H1 (cell line): ENCODE data around the gene ABHD6. TPM values are rescaled to one million over a fixed set of nuclear protein-coding genes. Genes with fewer than 3 reads are reported as not detected.

Experiments
- CTCF ChIA-PET: fragments of 300-600 bp; sonication (Branson Sonifier 250); formaldehyde crosslinking; loops from one replicate; lab custom pipeline; 2021; ENCODE audit not compliant: partially characterized antibody; lab: Charles Lee
- POLR2A ChIA-PET: fragments of 300-600 bp; sonication (Branson Sonifier 250); formaldehyde crosslinking; loops from one replicate; lab custom pipeline; 2021; ENCODE audit warnings: inconsistent platforms; ENCODE audit not compliant: partially characterized antibody; lab: Charles Lee
- DNase-seq, 2 experiments: peaks; one replicate each; pipeline versions ENCODE4 v3.0.0 to v3.0.0-alpha.2; 2010 to 2022; ENCODE audit warnings: low spot score in 2 of 2, low read depth in 1 of 2, mixed read lengths in 1 of 2
- FAIRE-seq: peaks from 2 replicates; lab custom pipeline; 2011; peaks lifted over from hg19 to GRCh38; lab: Jason Lieb, UNC
- H2AFZ ChIP-seq: 2 replicates; pipeline ENCODE4 v1.8.1; 2012; ENCODE audit warnings: low read length, inconsistent platforms
- H2AK5ac ChIP-seq: 2 replicates; pipeline ENCODE4 v1.6.1; 2013; ENCODE audit warnings: low read depth, low read length
- H2BK120ac ChIP-seq: replicated peaks from 2 replicates; pipeline ENCODE3; 2013; ENCODE audit warnings: low read depth, low read length, inconsistent platforms
- H2BK12ac ChIP-seq: 2 replicates; pipeline ENCODE4 v1.6.1; 2013; ENCODE audit warnings: low read depth, low read length
- H2BK15ac ChIP-seq: 2 replicates; pipeline ENCODE4 v1.6.1; 2013; ENCODE audit warnings: low read length
- H2BK20ac ChIP-seq: 2 replicates; pipeline ENCODE4 v1.6.1; 2013; ENCODE audit warnings: low read length
- H2BK5ac ChIP-seq: 2 replicates; pipeline ENCODE4 v1.6.1; 2013; ENCODE audit warnings: low read depth, low read length
- H3K14ac ChIP-seq: 2 replicates; pipeline ENCODE4 v1.6.1; 2013; ENCODE audit warnings: inconsistent platforms; ENCODE audit not compliant: insufficient read length
- H3K18ac ChIP-seq: 2 replicates; pipeline ENCODE4 v1.6.1; 2013; ENCODE audit warnings: low read length; ENCODE audit errors: extremely low read depth
- H3K23ac ChIP-seq: 2 replicates; pipeline ENCODE4 v1.6.1; 2013; ENCODE audit warnings: inconsistent platforms; ENCODE audit not compliant: insufficient read length
- H3K23me2 ChIP-seq: 2 replicates; pipeline ENCODE4 v1.6.1; 2013; ENCODE audit warnings: low read depth, low read length
- H3K27ac ChIP-seq: 2 replicates; pipeline ENCODE4 v1.6.1; 2011; ENCODE audit warnings: low read depth, low read length, inconsistent platforms
- H3K27me3 ChIP-seq, 4 experiments: replicated peaks in 1 of 4; 1 replicate in 1 of 4; 2 replicates in 3 of 4; pipeline versions ENCODE4 v1.6.1 to v1.8.1; 2011 to 2013; ENCODE audit warnings: low read length in 3 of 4, mild to moderate bottlenecking in 3 of 4, inconsistent platforms in 2 of 4, mixed read lengths in 2 of 4, moderate library complexity in 1 of 4; ENCODE audit not compliant: control insufficient read depth in 3 of 4, insufficient read depth in 3 of 4; ENCODE audit errors: extremely low read depth in 1 of 4
- H3K36me3 ChIP-seq, 4 experiments: 2 replicates each; pipeline versions ENCODE4 v1.6.1 to v1.8.1; 2011 to 2013; ENCODE audit warnings: mild to moderate bottlenecking in 4 of 4, low read length in 3 of 4, moderate library complexity in 2 of 4, control low read depth in 1 of 4, inconsistent platforms in 1 of 4; ENCODE audit not compliant: insufficient read depth in 4 of 4, control insufficient read depth in 2 of 4
- H3K4ac ChIP-seq: replicated peaks from 2 replicates; pipeline ENCODE3; 2013; ENCODE audit warnings: low read length, low read depth, mixed read lengths, inconsistent platforms; ENCODE audit not compliant: insufficient read length
- H3K4me1 ChIP-seq, 4 experiments: replicated peaks in 1 of 4; 1 replicate in 1 of 4; 2 replicates in 3 of 4; pipeline versions ENCODE4 v1.6.1 to v1.8.1; 2011 to 2013; ENCODE audit warnings: low read length in 3 of 4, inconsistent platforms in 2 of 4, mixed read lengths in 1 of 4; ENCODE audit not compliant: insufficient read depth in 4 of 4, control insufficient read depth in 3 of 4
- H3K4me2 ChIP-seq, 2 experiments: 2 replicates each; pipeline versions ENCODE4 v1.6.1 to v1.8.1; 2011 to 2013; ENCODE audit warnings: low read depth in 2 of 2, low read length in 2 of 2, control low read depth in 1 of 2, inconsistent platforms in 1 of 2, mild to moderate bottlenecking in 1 of 2; ENCODE audit not compliant: insufficient read depth in 1 of 2
- H3K4me3 ChIP-seq, 4 experiments: fragments of 200-600, 300-600 bp in 1 of 4; sonication (generic), shearing (Covaris generic), sonication (Bioruptor Twin) in 1 of 4; 2 replicates each; pipeline versions ENCODE4 v1.5.1 to v1.8.1; 2011 to 2016; ENCODE audit warnings: low read length in 4 of 4, low read depth in 3 of 4, control low read depth in 2 of 4, inconsistent platforms in 2 of 4, mild to moderate bottlenecking in 2 of 4, mixed read lengths in 1 of 4, moderate library complexity in 1 of 4; ENCODE audit not compliant: insufficient read depth in 2 of 4; ENCODE audit errors: extremely low read depth in 1 of 4
- H3K56ac ChIP-seq: replicated peaks from 2 replicates; pipeline ENCODE3; 2013; ENCODE audit warnings: low read depth, mild to moderate bottlenecking, mixed read lengths, low read length, inconsistent platforms; ENCODE audit not compliant: insufficient read length
- H3K79me1 ChIP-seq: 2 replicates; pipeline ENCODE4 v1.6.1; 2013; ENCODE audit warnings: low read depth, low read length, control low read depth
- H3K79me2 ChIP-seq, 2 experiments: 2 replicates each; pipeline versions ENCODE4 v1.6.1 to v1.8.1; 2012 to 2013; ENCODE audit warnings: low read length in 2 of 2, mild to moderate bottlenecking in 2 of 2, inconsistent platforms in 1 of 2; ENCODE audit not compliant: insufficient read depth in 2 of 2, control insufficient read depth in 1 of 2
- H3K9ac ChIP-seq, 4 experiments: replicated peaks in 1 of 4; 1 replicate in 1 of 4; 2 replicates in 3 of 4; pipeline versions ENCODE4 v1.6.1 to v1.8.1; 2011 to 2013; ENCODE audit warnings: low read depth in 3 of 4, low read length in 3 of 4, control low read depth in 2 of 4, mild to moderate bottlenecking in 2 of 4, moderate library complexity in 2 of 4, inconsistent platforms in 1 of 4; ENCODE audit errors: extremely low read depth in 1 of 4
- H3K9me3 ChIP-seq, 2 experiments: 2 replicates each; pipeline versions ENCODE4 v1.6.1 to v1.8.1; 2012 to 2013; ENCODE audit warnings: mild to moderate bottlenecking in 2 of 2, moderate library complexity in 2 of 2, control low read depth in 1 of 2, inconsistent platforms in 1 of 2, low read depth in 1 of 2, low read length in 1 of 2, mixed read lengths in 1 of 2; ENCODE audit not compliant: insufficient read depth in 2 of 2
- H4K20me1 ChIP-seq, 2 experiments: replicated peaks in 1 of 2; 2 replicates each; pipeline versions ENCODE3 to v1.8.1; 2011 to 2013; ENCODE audit warnings: inconsistent platforms in 2 of 2, low read length in 2 of 2, mild to moderate bottlenecking in 1 of 2; ENCODE audit not compliant: insufficient read depth in 2 of 2, control insufficient read depth in 1 of 2
- H4K5ac ChIP-seq: 2 replicates; pipeline ENCODE4 v1.6.1; 2013; ENCODE audit warnings: low read length, low read depth, mixed read lengths, inconsistent platforms; ENCODE audit not compliant: insufficient read length
- H4K8ac ChIP-seq: 2 replicates; pipeline ENCODE4 v1.8.0; 2013; ENCODE audit warnings: mild to moderate bottlenecking, moderate library complexity, low read length, inconsistent platforms; ENCODE audit not compliant: insufficient read depth; ENCODE audit errors: extremely low read depth
- H4K91ac ChIP-seq: replicated peaks from 2 replicates; pipeline ENCODE3; 2013; ENCODE audit warnings: low read length, mixed read lengths, inconsistent platforms; ENCODE audit not compliant: insufficient read length
- ATF2 ChIP-seq: IDR thresholded peaks from 2 replicates; pipeline ENCODE4 v1.6.1; 2012; ENCODE audit warnings: low read length, inconsistent platforms
- ATF3 ChIP-seq: IDR thresholded peaks from 2 replicates; pipeline ENCODE4 v1.6.1; 2011; ENCODE audit warnings: low read depth, mild to moderate bottlenecking, low read length; ENCODE audit not compliant: insufficient read depth
- BCL11A ChIP-seq, 2 experiments: IDR thresholded peaks; one replicate each; pipeline ENCODE4 v1.6.1; 2011; ENCODE audit warnings: low read depth in 2 of 2, low read length in 2 of 2, mild to moderate bottlenecking in 2 of 2
- CBX8 ChIP-seq: fragments of 300-800, 300-1000 bp; sonication (generic); IDR thresholded peaks from 2 replicates; pipeline ENCODE4 v1.7.1; 2016; ENCODE audit warnings: low read depth, low read length, borderline replicate concordance
- CHD1 ChIP-seq: IDR thresholded peaks from 2 replicates; pipeline ENCODE4 v1.6.1; 2012; ENCODE audit warnings: low read depth, low read length, improper control_type of control experiment
- E2F6 ChIP-seq: IDR thresholded peaks from 2 replicates; pipeline ENCODE4 v1.6.1; 2012; ENCODE audit warnings: inconsistent platforms
- RAD21 ChIP-seq, 2 experiments: IDR thresholded peaks in 1 of 2; conservative IDR thresholded peaks in 1 of 2; 2 replicates each; pipeline ENCODE4 v1.6.1; 2011; ENCODE audit warnings: low read depth in 2 of 2, low read length in 2 of 2, improper control_type of control experiment in 1 of 2, inconsistent platforms in 1 of 2, mild to moderate bottlenecking in 1 of 2, moderate library complexity in 1 of 2
- SP1 ChIP-seq: IDR thresholded peaks from 2 replicates; pipeline ENCODE4 v1.6.1; 2011; ENCODE audit warnings: low read depth, low read length
- TAF1 ChIP-seq: IDR thresholded peaks from 2 replicates; pipeline ENCODE4 v1.6.1; 2011; ENCODE audit warnings: mild to moderate bottlenecking, low read depth, low read length
- TBP ChIP-seq: IDR thresholded peaks from 2 replicates; pipeline ENCODE4 v1.6.1; 2011; ENCODE audit warnings: low read depth, low read length, improper control_type of control experiment
- WGBS, 2 experiments: shearing (Covaris generic) in 1 of 2; methylation state at CpG; one replicate each; pipeline versions ENCODE4 v1.1.6 to v1.1.7; 2013 to 2015; ENCODE audit warnings: low lambda C conversion rate in 2 of 2, mixed read lengths in 2 of 2, inconsistent platforms in 1 of 2, low coverage in 1 of 2, missing lambda C conversion rate in 1 of 2; ENCODE audit not compliant: insufficient replicate concordance in 2 of 2, insufficient coverage in 1 of 2, insufficient read length in 1 of 2; ENCODE audit errors: extremely low coverage in 1 of 2, missing lambda C conversion rate in 1 of 2; 5-methylcytosine and 5-hydroxymethylcytosine counted together
- polyA plus RNA-seq, 7 experiments: library from polyadenylated mRNA; depleted of rRNA in 3 of 7; stranded (reverse) in 5 of 7; unstranded in 2 of 7; fragments of >200 nt in 5 of 7; fragments of 200-250 nt in 2 of 7; gene quantifications; 1 replicate in 5 of 7; 2 replicates in 1 of 7; 4 replicates in 1 of 7; pipeline versions ENCODE4 v1.2.1 to v1.2.3, GENCODE V29; 2011 to 2013; ENCODE audit warnings: missing spikeins in 2 of 7, mixed read lengths in 2 of 7
- total RNA-seq: library from RNA; stranded (reverse); fragmentation: NEBNext Ultra II Directional; extraction: Animal tissue kit (Norgen Biotek cat#: 25700); gene quantifications from 2 replicates; pipeline ENCODE4 v1.2.1, GENCODE V29; 2021

ABHD6 gene
- total and polyA plus RNA-seq, 2 of the 8 experiments (the other 6 are each of a cell fraction or from before 2014, with no cell fraction given) = 5.9 to 6.6 TPM

- Histone ChIP-seq H3K79me1 (no peaks in the 10 kb centered on the region), H4K5ac (no peak overlapping the region), H3K27me3 (peaks cover 9 to 28% (median 27%) of the 10 kb centered on the region in 4 experiments), H3K9ac (no peak overlapping the region), H3K4me3 (no peak overlapping the region), H3K9me3 (no peaks in the 10 kb centered on the region), H3K4me2 (no peak overlapping the region), H3K4ac (no peak overlapping the region), H3K79me2 (no peaks in the 10 kb centered on the region), H4K20me1 (peaks cover 0 to 2% of the 10 kb centered on the region in 2 experiments), H2BK120ac (no peak overlapping the region), H2AFZ (no peak overlapping the region), H3K14ac (no peak overlapping the region), H3K18ac (no peak overlapping the region), H3K27ac (no peak overlapping the region), H2BK12ac (no peak overlapping the region), H3K36me3 (no peaks in the 10 kb centered on the region), H3K23me2 (peaks cover 10% of the 10 kb centered on the region; the same call in 1 of the 2 replicates), H4K8ac (no peak overlapping the region), H3K4me1 (peaks cover 0 to 6% (median 3%) of the 10 kb centered on the region in 4 experiments; a peak in 5 of 7 replicates), H2AK5ac (no peak overlapping the region), H3K56ac (no peak overlapping the region), H4K91ac (no peak overlapping the region), H2BK20ac (no peak overlapping the region), H3K23ac (no peak overlapping the region), H2BK15ac (no peak overlapping the region), H2BK5ac (no peak overlapping the region)
- DNase-seq (no peak), FAIRE-seq (no peak)
- WGBS, 2 experiments = 67% methylated on average over 4 of the region's 4 CpGs; no CpG with 5 or more reads in 1 of the 2 experiments
- ChIA-PET CTCF (interaction anchor here (0.7 to 6.5 kb wide), 10 partner anchors 13 to 72 kb away, joined by 3 to 47 read pairs (median 4); partner anchors contain the start of genes HTD2 and RPP14), POLR2A (interaction anchor here (1.0 to 1.7 kb wide), 3 partner anchors 12 to 82 kb away, joined by 3 to 5 read pairs (median 4); partner anchors contain the start of genes HTD2 and RPP14)
- TF ChIP-seq E2F6 (no peak), SP1 (no peak), BCL11A (IDR thresholded peaks at IDR 0.05; ENCODE audit: low read depth in 2 of 2, low read length in 2 of 2) (no peak), ATF2 (no peak), TBP (no peak), ATF3 (no peak), CBX8 (no peak), TAF1 (no peak), CHD1 (no peak), RAD21 (IDR thresholded peaks at IDR 0.05 in 1 of 2, conservative IDR thresholded peaks at IDR 0.05 in 1 of 2; ENCODE audit: low read depth in 2 of 2, low read length in 2 of 2) (no peak)
These were observed 3.1 kb upstream of the ABHD6 start for GRCh38 chr3:58234516-58234931.
